K562 (cell line): ENCODE results near the gene MBD3. TPM values are rescaled to one million over a fixed set of nuclear protein-coding genes. Genes with fewer than 3 reads are reported as not detected.

Experiments
- ARID1B ChIP-seq: fragments of 450-650 bp; IDR thresholded peaks from 2 replicates; pipeline ENCODE4 v1.6.1; 2016; ENCODE audit warnings: antibody characterized with exemption, mild to moderate bottlenecking, inconsistent platforms
- ATF7 ChIP-seq: fragments of 450-650 bp; IDR thresholded peaks from 2 replicates; pipeline ENCODE4 v1.7.1; 2014; ENCODE audit warnings: mild to moderate bottlenecking, moderate library complexity
- CCNT2 ChIP-seq: IDR thresholded peaks from 2 replicates; pipeline ENCODE4 v1.6.1; 2011; ENCODE audit warnings: borderline replicate concordance, low read depth, mild to moderate bottlenecking, moderate library complexity, mixed read lengths, low read length; ENCODE audit not compliant: insufficient read length; ENCODE audit errors: extremely low read depth
- CEBPB ChIP-seq: fragments of 450-650 bp; IDR thresholded peaks from 2 replicates; pipeline ENCODE4 v1.6.1; 2016; ENCODE audit warnings: missing genetic modification characterization, missing compliant biosample characterization
- CREB1 ChIP-seq, 2 experiments: sonication (generic) in 1 of 2; formaldehyde crosslinking in 1 of 2; IDR thresholded peaks; 2 replicates each; pipeline versions ENCODE4 v1.6.1 to v1.8.0; 2012 to 2022; ENCODE audit warnings: inconsistent platforms in 1 of 2, mild to moderate bottlenecking in 1 of 2, missing genetic modification reagents in 1 of 2, moderate library complexity in 1 of 2
- CREM ChIP-seq: IDR thresholded peaks from 2 replicates; pipeline ENCODE4 v1.6.1; 2014; ENCODE audit warnings: antibody characterized with exemption, low read depth
- ELF1 ChIP-seq: fragments of 200-800 bp; sonication (Bioruptor generic); IDR thresholded peaks from 2 replicates; pipeline ENCODE4 v1.6.1; 2016; ENCODE audit warnings: missing genetic modification characterization, missing compliant biosample characterization
- HLTF ChIP-seq: fragments of 450-650 bp; IDR thresholded peaks from 2 replicates; pipeline ENCODE4 v1.6.1; 2016
- HNRNPL ChIP-seq: fragments of 200-400 bp; formaldehyde crosslinking; IDR thresholded peaks from 2 replicates; pipeline ENCODE4 v1.6.1; 2017; ENCODE audit warnings: low read depth, mild to moderate bottlenecking, low read length
- HNRNPLL ChIP-seq: fragments of 200-400 bp; formaldehyde crosslinking; IDR thresholded peaks from 2 replicates; pipeline ENCODE4 v1.6.1; 2017; ENCODE audit warnings: low read length, low read depth, mild to moderate bottlenecking; ENCODE audit not compliant: poor library complexity, severe bottlenecking
- JUN ChIP-seq, 2 experiments: sonication (generic) in 1 of 2; formaldehyde crosslinking in 1 of 2; IDR thresholded peaks; 2 replicates each; pipeline versions ENCODE4 v1.6.1 to v1.8.0; 2012 to 2022; ENCODE audit warnings: borderline replicate concordance in 2 of 2, mild to moderate bottlenecking in 2 of 2, improper control_type of control experiment in 1 of 2, low read depth in 1 of 2, low read length in 1 of 2, missing genetic modification reagents in 1 of 2
- MAFK ChIP-seq: IDR thresholded peaks from 2 replicates; pipeline ENCODE4 v1.6.1; 2011; ENCODE audit warnings: low read length, improper control_type of control experiment
- MCM2 ChIP-seq: fragments of 450-650 bp; IDR thresholded peaks from 2 replicates; pipeline ENCODE4 v1.6.1; 2017; ENCODE audit warnings: low read depth, mild to moderate bottlenecking
- MYC ChIP-seq, 2 experiments: fragments of 250-450 bp in 1 of 2; sonication (Bioruptor Pico) in 1 of 2; IDR thresholded peaks; 2 replicates each; pipeline versions ENCODE4 v1.5.1 to v1.6.1; 2012 to 2021; ENCODE audit warnings: low read depth in 2 of 2, borderline replicate concordance in 1 of 2, improper control_type of control experiment in 1 of 2, low read length in 1 of 2, mild to moderate bottlenecking in 1 of 2, moderate library complexity in 1 of 2
- NFE2 ChIP-seq: IDR thresholded peaks from 2 replicates; pipeline ENCODE4 v1.6.1; 2014; ENCODE audit warnings: antibody characterized with exemption, low read depth
- PREB ChIP-seq: sonication (generic); formaldehyde crosslinking; IDR thresholded peaks from 2 replicates; pipeline ENCODE4 v1.8.1; 2023; ENCODE audit warnings: mild to moderate bottlenecking, missing genetic modification reagents
- RBM39 ChIP-seq: fragments of 200-400 bp; formaldehyde crosslinking; optimal IDR thresholded peaks from 2 replicates; pipeline ENCODE3; 2018; ENCODE audit warnings: low read depth, low read length
- TBP ChIP-seq: optimal IDR thresholded peaks from 2 replicates; pipeline ENCODE3; 2011; ENCODE audit warnings: low read depth, low read length, improper control_type of control experiment
- ZBTB2 ChIP-seq: fragments of 450-650 bp; IDR thresholded peaks from 2 replicates; pipeline ENCODE4 v1.6.1; 2016; ENCODE audit warnings: antibody characterized with exemption
- ZNF121 ChIP-seq: sonication (generic); formaldehyde crosslinking; conservative IDR thresholded peaks from 2 replicates; pipeline ENCODE4 v1.8.0; 2022; ENCODE audit warnings: missing genetic modification reagents
- ZNF143 ChIP-seq: sonication (generic); formaldehyde crosslinking; IDR thresholded peaks from 2 replicates; pipeline ENCODE4 v1.9.0; 2022; ENCODE audit warnings: mild to moderate bottlenecking, missing genetic modification reagents
- ZNF146 ChIP-seq: IDR thresholded peaks from one replicate; pipeline ENCODE4 v1.6.1; 2018; ENCODE audit warnings: missing compliant biosample characterization; ENCODE audit not compliant: unreplicated experiment
- ZNF395 ChIP-seq: fragments of 200-800 bp; sonication (Bioruptor generic); IDR thresholded peaks from 2 replicates; pipeline ENCODE4 v1.6.1; 2017; ENCODE audit warnings: missing genetic modification characterization, missing compliant biosample characterization
- polyA plus RNA-seq, 8 experiments: library from polyadenylated mRNA; depleted of rRNA in 4 of 8; stranded (reverse) in 5 of 8; unstranded in 3 of 8; fragments of >200 nt; fragmentation: Nextera tagmentation in 2 of 8; fragmentation: Illumina TruSeq in 1 of 8; extraction: Ambion mirVana in 2 of 8; extraction: Trizol in 1 of 8; gene quantifications; 2 replicates each; pipeline versions ENCODE4 v1.2.1 to v1.2.3, GENCODE V29; 2011 to 2014; ENCODE audit warnings: inconsistent platforms in 1 of 8, missing spikeins in 1 of 8
- total RNA-seq, 7 experiments: library from RNA; depleted of rRNA in 6 of 7; stranded (reverse); fragments of >200 nt in 6 of 7; fragmentation: Illumina TruSeq in 2 of 7; extraction: Trizol in 2 of 7; gene quantifications; 2 replicates each; pipeline versions ENCODE4 v1.2.1 to v1.2.3, GENCODE V29; 2011 to 2021; ENCODE audit warnings: low replicate concordance in 1 of 7

The MBD3 gene
- total and polyA plus RNA-seq, 9 of the 15 experiments (the other 6 are each of a cell fraction or from before 2014, with no cell fraction given): 0.24 to 137 (median 30.9) TPM

- TF ChIP-seq CREB1 (IDR thresholded peaks at IDR 0.05) (no peak; the same call in 1 of the 2 replicates), CREB1 (CRISPR knock-in tag; IDR thresholded peaks at IDR 0.05) (no peak; the same call in 1 of the 2 replicates), ATF7 (peak; percentile 54; the same call in 1 of the 2 replicates), RBM39 (peak; percentile 29), HNRNPL (no peak), ELF1 (peak; percentile 96), TBP (peak; percentile 66), CCNT2 (peak; percentile 51), MYC (IDR thresholded peaks at IDR 0.05; ENCODE audit: low read depth, low read length) (peak; percentile 94), MYC (CRISPR knock-in tag; IDR thresholded peaks at IDR 0.05; ENCODE audit: borderline replicate concordance, low read depth) (peak; percentile 80; the same call in 1 of the 2 replicates), ZNF146 (CRISPR knock-in tag) (no peak), CEBPB (tag) (no peak), MCM2 (no peak), JUN (IDR thresholded peaks at IDR 0.05; ENCODE audit: borderline replicate concordance, low read depth, low read length) (peak; percentile 12; the same call in 1 of the 2 replicates), JUN (CRISPR knock-in tag; IDR thresholded peaks at IDR 0.05; ENCODE audit: borderline replicate concordance) (no peak), PREB (CRISPR knock-in tag) (no peak), NFE2 (no peak), ZBTB2 (peak; percentile 71; the same call in 1 of the 2 replicates), MAFK (no peak), CREM (no peak; the same call in 1 of the 2 replicates), HNRNPLL (peak; percentile 3), HLTF (peak; percentile 91; the same call in 1 of the 2 replicates), ARID1B (0 out of 2 replicates have a peak, but pooled peaks have one; percentile 37), ZNF121 (CRISPR knock-in tag) (no peak; the same call in 1 of the 2 replicates), ZNF395 (CRISPR knock-in tag) (peak; percentile 61; the same call in 1 of the 2 replicates), ZNF143 (CRISPR knock-in tag) (0 out of 2 replicates have a peak, but pooled peaks have one; percentile 2)
Observed at GRCh38 chr19:1605236-1606137, 12.8 kb upstream of the MBD3 start, which contains the start of gene UQCR11 (continued).
